PC-3 (cell line): ENCODE measurements around the gene ZNF768. TPM values are rescaled to one million over a fixed set of nuclear protein-coding genes. Genes with fewer than 3 reads are reported as not detected.

Experiments
- ATAC-seq: fragments of 200-7000 bp; cut with Tn5 transposase; 2 replicates; pipeline ENCODE4 v1.9.1; 2020; ENCODE audit warnings: mild to moderate bottlenecking, moderate library complexity
- BruUV-seq: library from RNA; stranded (reverse); fragments of 400-500 nt; replicated peaks from 2 replicates; lab custom pipeline; 2021; lab: Mats Ljungman, UMichigan
- CTCF ChIA-PET: fragments of 300-600 bp; sonication (Branson Sonifier 250); formaldehyde crosslinking; loops from one replicate; lab custom pipeline; 2022; ENCODE audit warnings: antibody characterized with exemption; lab: Charles Lee
- POLR2A ChIA-PET: fragments of 300-600 bp; sonication (Branson Sonifier 250); formaldehyde crosslinking; loops from one replicate; lab custom pipeline; 2022; ENCODE audit warnings: antibody characterized with exemption; ENCODE audit not compliant: unreplicated experiment; lab: Charles Lee
- DNase-seq: peaks from one replicate; pipeline ENCODE4 v3.0.0-alpha.2; 2015
- H2AFZ ChIP-seq: fragments of 300-600 bp; sonication (generic); 2 replicates; pipeline ENCODE4 v1.6.0; 2016; ENCODE audit warnings: antibody characterized with exemption, low read length
- H3F3A ChIP-seq: fragments of 300-600 bp; sonication (generic); one replicate; pipeline ENCODE4 v1.6.0; 2017; ENCODE audit warnings: antibody characterized with exemption, low read length, control low read depth, mild to moderate bottlenecking; ENCODE audit not compliant: unreplicated experiment
- H3K27ac ChIP-seq: fragments of 300-600 bp; sonication (generic); 2 replicates; pipeline ENCODE4 v1.5.1; 2016; ENCODE audit warnings: mild to moderate bottlenecking, low read length
- H3K27me3 ChIP-seq: fragments of 300-600 bp; sonication (generic); 2 replicates; pipeline ENCODE4 v1.6.1; 2016; ENCODE audit warnings: low read length, mixed read lengths
- H3K36me3 ChIP-seq: fragments of 300-600 bp; sonication (generic); 2 replicates; pipeline ENCODE4 v1.6.1; 2016; ENCODE audit warnings: low read depth, mixed run types, low read length, mixed read lengths
- H3K4me1 ChIP-seq: fragments of 300-600 bp; sonication (generic); 2 replicates; pipeline ENCODE4 v1.5.1; 2016; ENCODE audit warnings: low read length; ENCODE audit not compliant: insufficient read depth
- H3K4me2 ChIP-seq: fragments of 300-600 bp; sonication (generic); 2 replicates; pipeline ENCODE4 v1.6.0; 2016; ENCODE audit warnings: low read length
- H3K4me3 ChIP-seq: fragments of 300-600 bp; sonication (generic); 2 replicates; pipeline ENCODE4 v1.5.1; 2016; ENCODE audit warnings: mild to moderate bottlenecking, low read length, mixed read lengths
- H3K79me2 ChIP-seq: fragments of 300-600 bp; sonication (generic); 2 replicates; pipeline ENCODE4 v1.6.1; 2017; ENCODE audit warnings: low read length, mixed read lengths
- H3K9ac ChIP-seq: fragments of 300-600 bp; sonication (generic); 2 replicates; pipeline ENCODE4 v1.6.0; 2016; ENCODE audit warnings: mild to moderate bottlenecking, low read length
- H3K9me2 ChIP-seq: fragments of 300-600 bp; sonication (generic); replicated peaks from 2 replicates; pipeline ENCODE4 v1.6.1; 2016; ENCODE audit warnings: mixed run types, low read length, mixed read lengths
- H3K9me3 ChIP-seq: fragments of 300-600 bp; sonication (generic); 2 replicates; pipeline ENCODE4 v1.6.1; 2016; ENCODE audit warnings: low read length, mixed read lengths
- H4K20me1 ChIP-seq: fragments of 300-600 bp; sonication (generic); 2 replicates; pipeline ENCODE4 v1.6.1; 2016; ENCODE audit warnings: low read length, mixed read lengths
- CTCF ChIP-seq: fragments of 300-600 bp; sonication (generic); conservative IDR thresholded peaks from 2 replicates; pipeline ENCODE4 v1.5.1; 2017; ENCODE audit warnings: antibody characterized with exemption, low read depth, mild to moderate bottlenecking, low read length
- EZH2 ChIP-seq: fragments of 300-600 bp; sonication (generic); IDR thresholded peaks from one replicate; pipeline ENCODE4 v1.6.1; 2017; ENCODE audit warnings: antibody characterized with exemption, mild to moderate bottlenecking, low read length; ENCODE audit not compliant: unreplicated experiment
- EZH2phosphoT487 ChIP-seq: fragments of 300-600 bp; sonication (generic); IDR thresholded peaks from 2 replicates; pipeline ENCODE4 v1.6.1; 2018; ENCODE audit warnings: mild to moderate bottlenecking, antibody characterized with exemption, low read length, borderline replicate concordance
- intact Hi-C: fragments of 100-400 bp; cut with micrococcal nuclease; formaldehyde crosslinking; loops from 2 replicates; pipeline ENCODE4 v1.9.0; 2023
- total RNA-seq: library from RNA; depleted of rRNA; stranded (reverse); fragments of >200 nt; gene quantifications from 2 replicates; pipeline ENCODE4 v1.2.3, GENCODE V29; 2014

The ZNF768 gene
- total RNA-seq, 1 experiment from 2014 or later, result 31.2 TPM

DNA sequence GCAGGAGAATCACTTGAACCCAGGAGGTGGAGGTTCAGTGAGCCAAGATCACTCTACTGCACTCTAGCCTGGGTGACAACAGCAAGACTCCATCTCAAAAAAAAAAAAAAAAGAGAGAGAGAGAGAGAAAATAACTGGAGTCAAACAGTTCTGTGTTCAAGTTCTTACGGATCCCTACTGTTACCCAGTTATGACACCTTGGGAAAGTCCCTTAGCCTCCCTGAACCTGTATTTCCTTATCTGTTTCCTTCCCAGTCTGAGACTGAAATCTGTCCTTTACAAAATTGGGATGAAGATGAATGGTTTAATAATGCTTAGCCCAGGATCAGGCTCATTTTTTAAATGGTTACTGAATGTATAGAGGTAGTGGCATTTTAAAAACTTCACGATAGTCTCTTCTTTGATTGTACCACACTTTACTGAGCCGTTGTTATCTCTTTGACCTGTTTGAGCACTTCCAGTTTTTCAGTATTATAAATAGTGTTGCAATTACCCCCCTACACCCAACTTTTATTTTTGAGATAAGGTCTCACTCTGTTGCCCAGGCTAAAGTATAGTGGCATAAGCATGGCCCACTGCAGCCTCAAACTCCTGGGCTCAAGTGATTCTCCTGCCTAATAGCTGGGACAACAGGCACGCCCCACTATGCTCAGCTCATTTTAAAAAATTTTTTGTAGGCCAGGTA is 17.1 kb downstream of the ZNF768 start:
- intact Hi-C loops, result no loop called here
- Histone ChIP-seq H3K4me3 (no peak overlapping the region), H3K9ac (no peak overlapping the region), H3K27me3 (no peaks in the 10 kb centered on the region), H3K4me2 (no peak overlapping the region), H4K20me1 (no peaks in the 10 kb centered on the region), H3F3A (no peaks in the 10 kb centered on the region), H3K79me2 (no peaks in the 10 kb centered on the region), H3K9me3 (no peaks in the 10 kb centered on the region), H2AFZ (no peak overlapping the region), H3K27ac (no peak overlapping the region), H3K9me2 (no peaks in the 10 kb centered on the region), H3K4me1 (no peaks in the 10 kb centered on the region), H3K36me3 (no peaks in the 10 kb centered on the region)
- BruUV-seq, result no TSS peak
- no peak for TF ChIP-seq CTCF
- TF ChIP-seq EZH2phosphoT487, result no peak
- no peak for TF ChIP-seq EZH2
- CTCF ChIA-PET, result interaction anchor here (0.6 kb wide), 1 partner anchor 12 kb away, joined by 5 read pairs; no protein-coding TSS in a partner anchor
- ATAC-seq (no peak), DNase-seq (no peak)
- POLR2A ChIA-PET, result no interaction called here

- H4K20me1 ChIP-seq, result no peaks in the 10 kb centered on the region
- H3K27me3 ChIP-seq, result no peaks in the 10 kb centered on the region
- no peaks in the 10 kb centered on the region for H3K4me1 ChIP-seq
- TF ChIP-seq CTCF (no peak), EZH2 (no peak), EZH2phosphoT487 (no peak)
- no peak overlapping the region for H3K27ac ChIP-seq
- H3F3A ChIP-seq, result no peaks in the 10 kb centered on the region
- intact Hi-C loops, result no loop called here
- H2AFZ ChIP-seq, result no peak overlapping the region
- BruUV-seq, result no TSS peak
- H3K4me2 ChIP-seq, result no peak overlapping the region
- H3K4me3 ChIP-seq, result no peak overlapping the region
- no peaks in the 10 kb centered on the region for H3K36me3 ChIP-seq
- H3K9me2 ChIP-seq, result no peaks in the 10 kb centered on the region
- POLR2A ChIA-PET, result no interaction called here
- ATAC-seq, result no peak
- no peak for DNase-seq
- H3K79me2 ChIP-seq, result no peaks in the 10 kb centered on the region
- CTCF ChIA-PET, result no interaction called here
- H3K9me3 ChIP-seq, result no peaks in the 10 kb centered on the region
- no peak overlapping the region for H3K9ac ChIP-seq
These were observed 22.7 kb downstream of the ZNF768 start for GRCh38 chr16:30503403-30504296.
